ENCODE data around the gene CD83. TPM values are rescaled to one million over a fixed set of nuclear protein-coding genes. Genes with fewer than 3 reads are reported as not detected.

Gene CD83
- total and polyA plus RNA-seq, 9 of the 15 experiments (the other 6 are each of a cell fraction or from before 2014, with no cell fraction given), result 2.5 to 4.1 (median 3.4) TPM

DNA sequence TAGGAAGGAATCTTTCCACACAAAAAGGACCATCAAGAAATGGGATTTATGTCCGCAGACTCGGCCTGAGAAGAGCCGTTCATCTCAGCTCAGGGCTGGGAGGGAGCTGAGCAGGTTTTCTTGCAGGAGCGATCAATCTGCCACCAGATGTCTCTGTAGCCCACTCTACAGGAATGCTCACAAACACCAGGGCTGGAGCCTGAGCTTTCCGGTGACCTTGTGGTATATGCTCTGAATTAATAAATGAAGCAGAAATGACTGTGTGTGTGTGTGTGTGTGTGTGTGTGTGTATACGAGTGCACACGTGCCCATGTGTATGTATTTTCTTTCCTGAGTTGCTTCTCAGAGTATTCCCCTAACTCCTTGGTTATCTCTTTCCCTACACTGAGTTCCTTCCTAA lies 12.0 kb downstream of the CD83 start (continued):
- TF ChIP-seq, protein P1, sequence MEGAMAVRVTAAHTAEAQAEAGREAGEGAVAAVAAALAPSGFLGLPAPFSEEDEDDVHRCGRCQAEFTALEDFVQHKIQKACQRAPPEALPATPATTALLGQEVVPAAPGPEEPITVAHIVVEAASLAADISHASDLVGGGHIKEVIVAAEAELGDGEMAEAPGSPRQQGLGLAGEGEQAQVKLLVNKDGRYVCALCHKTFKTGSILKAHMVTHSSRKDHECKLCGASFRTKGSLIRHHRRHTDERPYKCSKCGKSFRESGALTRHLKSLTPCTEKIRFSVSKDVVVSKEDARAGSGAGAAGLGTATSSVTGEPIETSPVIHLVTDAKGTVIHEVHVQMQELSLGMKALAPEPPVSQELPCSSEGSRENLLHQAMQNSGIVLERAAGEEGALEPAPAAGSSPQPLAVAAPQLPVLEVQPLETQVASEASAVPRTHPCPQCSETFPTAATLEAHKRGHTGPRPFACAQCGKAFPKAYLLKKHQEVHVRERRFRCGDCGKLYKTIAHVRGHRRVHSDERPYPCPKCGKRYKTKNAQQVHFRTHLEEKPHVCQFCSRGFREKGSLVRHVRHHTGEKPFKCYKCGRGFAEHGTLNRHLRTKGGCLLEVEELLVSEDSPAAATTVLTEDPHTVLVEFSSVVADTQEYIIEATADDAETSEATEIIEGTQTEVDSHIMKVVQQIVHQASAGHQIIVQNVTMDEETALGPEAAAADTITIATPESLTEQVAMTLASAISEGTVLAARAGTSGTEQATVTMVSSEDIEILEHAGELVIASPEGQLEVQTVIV (CRISPR knock-in tag; IDR thresholded peaks at IDR 0.05; ENCODE audit: borderline replicate concordance), result no peak
- TF ChIP-seq, protein P2, sequence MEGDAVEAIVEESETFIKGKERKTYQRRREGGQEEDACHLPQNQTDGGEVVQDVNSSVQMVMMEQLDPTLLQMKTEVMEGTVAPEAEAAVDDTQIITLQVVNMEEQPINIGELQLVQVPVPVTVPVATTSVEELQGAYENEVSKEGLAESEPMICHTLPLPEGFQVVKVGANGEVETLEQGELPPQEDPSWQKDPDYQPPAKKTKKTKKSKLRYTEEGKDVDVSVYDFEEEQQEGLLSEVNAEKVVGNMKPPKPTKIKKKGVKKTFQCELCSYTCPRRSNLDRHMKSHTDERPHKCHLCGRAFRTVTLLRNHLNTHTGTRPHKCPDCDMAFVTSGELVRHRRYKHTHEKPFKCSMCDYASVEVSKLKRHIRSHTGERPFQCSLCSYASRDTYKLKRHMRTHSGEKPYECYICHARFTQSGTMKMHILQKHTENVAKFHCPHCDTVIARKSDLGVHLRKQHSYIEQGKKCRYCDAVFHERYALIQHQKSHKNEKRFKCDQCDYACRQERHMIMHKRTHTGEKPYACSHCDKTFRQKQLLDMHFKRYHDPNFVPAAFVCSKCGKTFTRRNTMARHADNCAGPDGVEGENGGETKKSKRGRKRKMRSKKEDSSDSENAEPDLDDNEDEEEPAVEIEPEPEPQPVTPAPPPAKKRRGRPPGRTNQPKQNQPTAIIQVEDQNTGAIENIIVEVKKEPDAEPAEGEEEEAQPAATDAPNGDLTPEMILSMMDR (IDR thresholded peaks at IDR 0.05 in 2 of 3, conservative IDR thresholded peaks at IDR 0.05 in 1 of 3; ENCODE audit: insufficient read depth in 2 of 3, low read depth in 1 of 3, low read length in 3 of 3), result peak; percentile 79 to 91 (median 91)
- TF ChIP-seq U2AF1 (optimal IDR thresholded peaks at IDR 0.05; ENCODE audit: low read depth, low read length) (no peak), SIX5 (IDR thresholded peaks at IDR 0.05; ENCODE audit: borderline replicate concordance in 1 of 2, insufficient read depth in 1 of 2, low read depth in 1 of 2, low read length in 2 of 2) (no peak), ZNF146 (CRISPR knock-in tag; IDR thresholded peaks at IDR 0.05; ENCODE audit: unreplicated experiment) (no peak), ESRRA (IDR thresholded peaks at IDR 0.05; ENCODE audit: borderline replicate concordance, low read depth) (peak; percentile 67; the same call in 1 of the 2 replicates), CTBP1 (IDR thresholded peaks at IDR 0.05; ENCODE audit: borderline replicate concordance) (peak; percentile 38; the same call in 1 of the 2 replicates), POLR3G (IDR thresholded peaks at IDR 0.05; ENCODE audit: extremely low read depth, insufficient read length, insufficient replicate concordance) (no peak)
- TF ChIP-seq, protein P3, sequence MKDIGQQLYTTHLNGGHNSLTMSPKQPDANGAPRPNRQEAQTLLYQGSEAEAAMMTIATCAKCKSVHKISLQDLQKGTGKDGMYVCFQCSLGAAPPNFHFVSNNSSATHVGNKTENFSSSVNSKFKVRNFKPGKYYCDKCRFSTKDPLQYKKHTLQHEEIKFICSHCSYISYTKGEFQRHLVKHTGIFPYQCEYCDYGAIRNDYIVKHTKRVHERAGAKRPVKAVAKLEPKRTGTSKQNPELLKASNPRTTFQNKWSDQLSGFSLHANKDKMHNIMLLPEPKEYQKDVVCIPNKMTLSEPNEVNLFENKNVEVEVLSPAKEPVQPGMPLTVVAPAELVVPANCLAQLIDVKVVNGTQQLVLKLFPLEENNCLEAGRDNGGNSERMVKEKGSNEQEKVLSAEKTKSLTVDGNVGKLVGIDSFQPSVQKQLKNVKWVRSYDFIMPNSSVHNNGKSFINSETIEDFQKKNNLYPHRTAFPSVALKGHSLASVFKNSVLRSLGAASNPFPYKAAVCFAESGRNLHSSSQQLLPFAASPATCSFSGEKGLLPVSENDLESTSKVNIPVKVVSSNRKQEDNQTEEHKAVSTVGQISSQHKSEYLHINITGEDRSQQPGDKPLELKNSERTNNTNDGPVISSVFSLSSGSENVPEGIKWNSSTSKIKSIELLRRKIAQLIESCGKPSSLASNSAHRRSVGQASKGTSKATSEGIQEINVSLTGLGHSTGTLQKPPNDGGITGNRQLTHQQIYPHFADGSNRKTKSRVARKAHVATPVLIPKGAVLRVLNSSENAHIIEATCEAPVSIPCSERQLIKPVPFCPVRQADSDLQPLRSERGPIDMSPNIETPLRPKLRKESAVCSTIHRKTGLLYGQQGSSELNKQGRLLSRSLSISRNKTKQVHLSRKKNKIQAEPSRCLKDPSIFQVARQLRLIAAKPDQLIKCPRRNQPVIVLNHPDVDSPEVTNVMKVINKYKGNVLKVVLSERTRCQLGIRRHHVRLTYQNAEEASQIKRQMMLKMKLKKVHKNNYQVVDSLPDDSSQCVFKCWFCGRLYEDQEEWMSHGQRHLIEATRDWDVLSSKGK (CRISPR knock-in tag; IDR thresholded peaks at IDR 0.05), result no peak
- TF ChIP-seq, protein P4, sequence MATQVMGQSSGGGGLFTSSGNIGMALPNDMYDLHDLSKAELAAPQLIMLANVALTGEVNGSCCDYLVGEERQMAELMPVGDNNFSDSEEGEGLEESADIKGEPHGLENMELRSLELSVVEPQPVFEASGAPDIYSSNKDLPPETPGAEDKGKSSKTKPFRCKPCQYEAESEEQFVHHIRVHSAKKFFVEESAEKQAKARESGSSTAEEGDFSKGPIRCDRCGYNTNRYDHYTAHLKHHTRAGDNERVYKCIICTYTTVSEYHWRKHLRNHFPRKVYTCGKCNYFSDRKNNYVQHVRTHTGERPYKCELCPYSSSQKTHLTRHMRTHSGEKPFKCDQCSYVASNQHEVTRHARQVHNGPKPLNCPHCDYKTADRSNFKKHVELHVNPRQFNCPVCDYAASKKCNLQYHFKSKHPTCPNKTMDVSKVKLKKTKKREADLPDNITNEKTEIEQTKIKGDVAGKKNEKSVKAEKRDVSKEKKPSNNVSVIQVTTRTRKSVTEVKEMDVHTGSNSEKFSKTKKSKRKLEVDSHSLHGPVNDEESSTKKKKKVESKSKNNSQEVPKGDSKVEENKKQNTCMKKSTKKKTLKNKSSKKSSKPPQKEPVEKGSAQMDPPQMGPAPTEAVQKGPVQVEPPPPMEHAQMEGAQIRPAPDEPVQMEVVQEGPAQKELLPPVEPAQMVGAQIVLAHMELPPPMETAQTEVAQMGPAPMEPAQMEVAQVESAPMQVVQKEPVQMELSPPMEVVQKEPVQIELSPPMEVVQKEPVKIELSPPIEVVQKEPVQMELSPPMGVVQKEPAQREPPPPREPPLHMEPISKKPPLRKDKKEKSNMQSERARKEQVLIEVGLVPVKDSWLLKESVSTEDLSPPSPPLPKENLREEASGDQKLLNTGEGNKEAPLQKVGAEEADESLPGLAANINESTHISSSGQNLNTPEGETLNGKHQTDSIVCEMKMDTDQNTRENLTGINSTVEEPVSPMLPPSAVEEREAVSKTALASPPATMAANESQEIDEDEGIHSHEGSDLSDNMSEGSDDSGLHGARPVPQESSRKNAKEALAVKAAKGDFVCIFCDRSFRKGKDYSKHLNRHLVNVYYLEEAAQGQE (IDR thresholded peaks at IDR 0.05; ENCODE audit: borderline replicate concordance), result peak; percentile 82
- TF ChIP-seq, protein P4 (CRISPR knock-in tag; IDR thresholded peaks at IDR 0.05; ENCODE audit: low read depth), result no peak

Data from K562 (cell line).